ENCODE data around the gene PLEKHG4. TPM values are rescaled to one million over a fixed set of nuclear protein-coding genes. Genes with fewer than 3 reads are reported as not detected.

The PLEKHG4 gene
- total and polyA plus RNA-seq, 9 of the 15 experiments (the other 6 are each of a cell fraction or from before 2014, with no cell fraction given) = 3.7 to 36.8 (median 17.9) TPM

- no peak for TF ChIP-seq ZBTB49 (CRISPR knock-in tag; IDR thresholded peaks at IDR 0.05; ENCODE audit: borderline replicate concordance)
- TF ChIP-seq NCOA4 (IDR thresholded peaks at IDR 0.05; ENCODE audit: partially characterized antibody) = no peak
- TF ChIP-seq DIDO1 (tag; IDR thresholded peaks at IDR 0.05; ENCODE audit: low read depth) = no peak
- no peak for TF ChIP-seq CBFB (CRISPR knock-in tag; IDR thresholded peaks at IDR 0.05)
- TF ChIP-seq ZBTB1 (CRISPR knock-in tag; IDR thresholded peaks at IDR 0.05; ENCODE audit: borderline replicate concordance, low read depth) = no peak
- no peak for TF ChIP-seq FOXJ3 (CRISPR knock-in tag; IDR thresholded peaks at IDR 0.05)
- no peak for TF ChIP-seq MEF2D (tag; conservative IDR thresholded peaks at IDR 0.05; ENCODE audit: low read depth)
- no peak for TF ChIP-seq TCF7 (IDR thresholded peaks at IDR 0.05; ENCODE audit: borderline replicate concordance)
- no peak for TF ChIP-seq MTF1 (CRISPR knock-in tag; IDR thresholded peaks at IDR 0.05; ENCODE audit: borderline replicate concordance)
- no peak for TF ChIP-seq DACH1 (IDR thresholded peaks at IDR 0.05; ENCODE audit: partially characterized antibody)
- TF ChIP-seq CHCHD3 (CRISPR knock-in tag; IDR thresholded peaks at IDR 0.05) = no peak
- TF ChIP-seq ZNF311 (CRISPR knock-in tag; IDR thresholded peaks at IDR 0.05) = no peak
- TF ChIP-seq, protein P1, sequence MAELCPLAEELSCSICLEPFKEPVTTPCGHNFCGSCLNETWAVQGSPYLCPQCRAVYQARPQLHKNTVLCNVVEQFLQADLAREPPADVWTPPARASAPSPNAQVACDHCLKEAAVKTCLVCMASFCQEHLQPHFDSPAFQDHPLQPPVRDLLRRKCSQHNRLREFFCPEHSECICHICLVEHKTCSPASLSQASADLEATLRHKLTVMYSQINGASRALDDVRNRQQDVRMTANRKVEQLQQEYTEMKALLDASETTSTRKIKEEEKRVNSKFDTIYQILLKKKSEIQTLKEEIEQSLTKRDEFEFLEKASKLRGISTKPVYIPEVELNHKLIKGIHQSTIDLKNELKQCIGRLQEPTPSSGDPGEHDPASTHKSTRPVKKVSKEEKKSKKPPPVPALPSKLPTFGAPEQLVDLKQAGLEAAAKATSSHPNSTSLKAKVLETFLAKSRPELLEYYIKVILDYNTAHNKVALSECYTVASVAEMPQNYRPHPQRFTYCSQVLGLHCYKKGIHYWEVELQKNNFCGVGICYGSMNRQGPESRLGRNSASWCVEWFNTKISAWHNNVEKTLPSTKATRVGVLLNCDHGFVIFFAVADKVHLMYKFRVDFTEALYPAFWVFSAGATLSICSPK (IDR thresholded peaks at IDR 0.05; ENCODE audit: borderline replicate concordance) = no peak
- no peak for TF ChIP-seq MAFF (IDR thresholded peaks at IDR 0.05; ENCODE audit: low read length)
- TF ChIP-seq ZNF445 (CRISPR knock-in tag; IDR thresholded peaks at IDR 0.05; ENCODE audit: low read depth) = no peak
- TF ChIP-seq RAD21 (CRISPR knock-in tag; conservative IDR thresholded peaks at IDR 0.05 in 1 of 2, IDR thresholded peaks at IDR 0.05 in 1 of 2) = peak in 1 of 2 experiments; percentile 23; a peak in 1 of 4 replicates
Observed at GRCh38 chr16:67284699-67285646, 5.6 kb downstream of the PLEKHG4 start (continued).
